ENCODE results near the gene HES2.

The HES2 gene

GRCh38 chr1:6389971-6390370 is 29.7 kb downstream of the HES2 start:
- no peak for DNase-seq (ENCODE audit: low read depth)

- peak; percentile 81 for DNase-seq (ENCODE audit: low read depth)
Measured at GRCh38 chr1:6386371-6386949, 33.3 kb downstream of the HES2 start.

- DNase-seq (ENCODE audit: low read depth): peak; percentile 89
Measured at GRCh38 chr1:6385488-6386191, 34.1 kb downstream of the HES2 start.

GRCh38 chr1:6384962-6385361 is 34.8 kb downstream of the HES2 start:
- no peak for DNase-seq (ENCODE audit: low read depth)

- no peak for DNase-seq (ENCODE audit: low read depth)
Measured at GRCh38 chr1:6384135-6384534, 35.6 kb downstream of the HES2 start.

GRCh38 chr1:6380037-6380436 is 39.7 kb downstream of the HES2 start:
- DNase-seq (ENCODE audit: low read depth): no peak

GRCh38 chr1:6378096-6378746 is 41.5 kb downstream of the HES2 start:
- no peak for DNase-seq (ENCODE audit: low read depth)

GRCh38 chr1:6373961-6374720 is 45.6 kb downstream of the HES2 start:
- DNase-seq (ENCODE audit: low read depth): no peak

GRCh38 chr1:6372236-6372635 is 47.5 kb downstream of the HES2 start:
- DNase-seq (ENCODE audit: low read depth): peak; percentile 75

GRCh38 chr1:6370006-6370405 is 49.7 kb downstream of the HES2 start:
- no peak for DNase-seq (ENCODE audit: low read depth)

- no peak for DNase-seq (ENCODE audit: low read depth)
Measured at GRCh38 chr1:6367381-6368012, 52.2 kb downstream of the HES2 start.

- DNase-seq (ENCODE audit: low read depth): no peak
Measured at GRCh38 chr1:6365047-6365446, 54.7 kb downstream of the HES2 start.

- peak; percentile 75 for DNase-seq (ENCODE audit: low read depth)
Measured at GRCh38 chr1:6363085-6363884, 56.4 kb downstream of the HES2 start.
